GM19043 (cell line): ENCODE measurements around the gene AP2A2.

ENCODE experiments used
- ATAC-seq: cut with Tn5 transposase; IDR thresholded peaks from one replicate; pipeline ENCODE4 v1.9.1; 2021; ENCODE audit warnings: low read depth; ENCODE audit not compliant: unreplicated experiment

Gene AP2A2

GRCh38 chr11:898540-899190, 27.0 kb upstream of the AP2A2 start:
- ATAC-seq, result no peak

GRCh38 chr11:899724-900123, 25.9 kb upstream of the AP2A2 start:
- ATAC-seq, result no peak

GRCh38 chr11:900545-900944, 25.1 kb upstream of the AP2A2 start:
- no peak for ATAC-seq

DNA sequence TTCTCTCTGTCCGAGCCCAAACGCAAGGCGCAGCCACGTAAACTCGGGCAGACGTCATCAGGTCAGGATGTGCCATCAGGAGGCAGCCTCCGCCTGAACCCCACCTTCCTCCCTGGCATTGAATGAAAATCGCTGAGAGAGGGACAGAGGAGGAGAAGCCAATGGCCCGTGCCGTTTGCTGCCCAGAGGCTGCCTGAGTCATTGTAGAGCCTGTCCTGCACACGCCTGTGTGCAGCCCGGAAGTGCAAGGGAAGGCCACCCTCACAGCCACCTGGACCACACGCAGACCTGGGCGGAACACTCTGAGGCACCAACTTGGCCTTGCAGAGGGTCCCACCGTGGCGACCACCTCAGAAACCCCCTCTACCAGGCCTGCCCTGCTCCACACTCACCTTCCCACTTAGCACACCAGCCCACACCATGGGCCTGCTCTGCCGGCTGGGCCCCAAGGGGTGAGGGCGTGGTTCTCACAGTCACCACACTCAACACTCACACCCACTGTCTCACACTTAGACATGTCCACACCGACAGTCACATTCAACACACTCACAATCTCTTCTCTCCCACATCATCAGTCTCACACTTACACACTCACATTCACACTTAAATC, 24.1 kb upstream of the AP2A2 start:
- no peak for ATAC-seq

DNA sequence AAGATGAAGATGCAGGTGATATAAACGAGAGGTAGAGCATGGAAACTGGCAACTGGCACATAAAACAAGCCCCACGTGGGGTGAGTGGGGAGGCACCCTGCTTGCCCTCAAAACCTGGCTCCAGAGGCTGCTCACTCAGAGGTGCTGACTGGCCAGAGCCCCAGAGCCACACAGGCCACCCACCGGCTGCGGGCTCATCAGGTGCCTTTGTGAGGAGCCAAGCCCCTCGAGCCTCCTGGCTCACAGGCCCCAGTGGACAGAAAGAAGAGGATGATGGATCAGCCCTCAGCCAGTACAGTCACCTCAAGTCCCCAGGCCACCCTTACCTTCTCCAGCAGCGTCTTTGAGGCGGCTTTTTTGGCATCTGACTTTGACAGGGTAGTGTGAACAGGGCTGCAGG, 21.3 kb upstream of the AP2A2 start:
- ATAC-seq, result no peak

- ATAC-seq, result no peak
Measured at GRCh38 chr11:905952-906351, 19.7 kb upstream of the AP2A2 start.

- ATAC-seq, result no peak
Measured at GRCh38 chr11:907668-908067, 18.0 kb upstream of the AP2A2 start.

DNA sequence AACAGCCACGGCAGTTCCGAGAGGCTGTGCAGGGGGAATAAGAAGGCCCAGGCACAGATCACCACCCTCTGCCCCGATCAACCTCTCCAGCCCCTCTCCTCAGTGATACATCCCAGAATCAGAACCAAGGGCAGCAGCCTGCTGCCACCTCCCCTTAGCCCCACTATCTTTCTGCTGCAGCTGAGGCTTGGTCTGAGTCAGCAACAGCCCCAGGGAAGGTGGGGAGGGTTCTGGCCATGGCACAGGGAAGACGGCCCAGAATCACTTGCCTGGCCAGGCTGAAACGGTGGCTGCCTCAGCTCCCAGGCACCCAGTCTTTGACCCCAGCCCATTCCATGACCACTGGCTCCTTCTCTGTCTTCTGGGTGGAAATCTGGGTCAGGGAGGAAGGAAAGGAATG, 17.4 kb upstream of the AP2A2 start:
- no peak for ATAC-seq

DNA sequence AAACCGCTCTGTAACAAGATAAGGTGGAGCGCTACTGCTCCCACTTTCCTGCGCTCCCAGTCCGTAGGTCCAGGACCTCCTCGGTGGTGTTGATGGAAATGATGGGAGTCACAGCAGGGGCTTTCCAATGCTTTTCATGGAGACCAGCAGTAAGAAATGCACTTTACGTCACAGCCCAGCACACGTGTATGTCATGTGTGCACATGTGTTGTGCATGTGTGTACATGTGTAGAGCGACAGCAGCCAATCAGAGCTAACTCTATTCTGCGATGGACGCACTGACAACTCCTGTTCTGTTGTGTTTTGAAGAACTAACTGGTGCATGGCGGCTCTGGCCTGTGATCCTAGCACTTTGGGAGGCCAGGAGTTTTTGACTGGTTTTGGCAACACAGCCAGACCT, 16.3 kb upstream of the AP2A2 start:
- no peak for ATAC-seq

DNA sequence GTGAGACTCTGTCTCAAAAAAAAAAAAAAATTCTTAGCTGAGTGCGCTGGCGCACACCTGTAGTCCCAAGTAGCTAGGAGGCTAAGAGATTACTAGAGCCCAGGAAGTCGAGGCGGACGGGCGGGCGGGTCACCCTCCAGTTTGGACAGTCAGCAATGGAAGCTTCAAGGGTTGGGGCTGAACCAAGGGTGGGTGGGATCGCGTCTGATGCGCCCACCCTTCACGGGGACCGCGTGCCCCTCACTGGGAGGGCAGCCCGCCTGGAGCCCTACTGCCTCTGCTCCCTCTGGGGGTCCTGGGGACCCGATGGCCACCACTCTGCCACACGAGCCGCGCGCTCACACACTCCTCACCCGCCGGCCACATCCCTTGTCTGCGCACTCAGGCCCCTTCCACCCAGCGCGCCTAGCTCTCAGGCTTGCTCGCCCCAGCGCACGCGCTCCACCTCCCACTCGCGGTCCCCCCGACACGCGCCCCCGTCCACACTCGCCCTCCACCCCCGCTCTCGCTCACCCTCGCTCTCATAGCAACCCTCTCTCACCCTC, 15.6 kb upstream of the AP2A2 start:
- no peak for ATAC-seq

DNA sequence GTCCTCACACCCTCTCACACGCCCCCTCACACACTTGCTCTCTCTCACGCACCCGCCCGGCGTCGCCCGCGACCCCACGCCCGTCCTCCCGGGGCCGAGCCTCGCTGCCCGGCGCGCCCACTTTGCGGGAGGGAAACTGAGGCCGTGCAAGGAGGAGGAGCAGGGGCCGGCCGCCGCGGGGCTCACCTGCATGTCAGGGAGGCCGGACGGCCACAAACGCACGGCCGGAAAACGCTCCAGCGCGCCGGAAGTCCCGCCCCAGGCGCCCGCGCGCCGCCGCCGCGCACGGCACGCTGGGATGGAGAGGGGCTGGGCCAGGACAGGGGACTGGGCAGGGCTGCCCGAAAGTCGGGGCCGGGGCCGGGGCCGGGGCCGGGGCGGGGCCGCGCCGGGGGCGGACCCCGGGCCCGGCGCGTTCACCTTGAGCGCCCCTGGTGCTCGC, 15.1 kb upstream of the AP2A2 start, which contains the start of gene CHID1:
Gene CHID1 (minus strand): TSS at position 222 of the 442 bp plus-strand sequence. CDS start 5,994 bp downstream, outside the sequence.
- peak; percentile 89 for ATAC-seq

GRCh38 chr11:911031-911889, 14.4 kb upstream of the AP2A2 start:
- no peak for ATAC-seq

- no peak for ATAC-seq
Measured at GRCh38 chr11:911890-912219, 13.8 kb upstream of the AP2A2 start.

DNA sequence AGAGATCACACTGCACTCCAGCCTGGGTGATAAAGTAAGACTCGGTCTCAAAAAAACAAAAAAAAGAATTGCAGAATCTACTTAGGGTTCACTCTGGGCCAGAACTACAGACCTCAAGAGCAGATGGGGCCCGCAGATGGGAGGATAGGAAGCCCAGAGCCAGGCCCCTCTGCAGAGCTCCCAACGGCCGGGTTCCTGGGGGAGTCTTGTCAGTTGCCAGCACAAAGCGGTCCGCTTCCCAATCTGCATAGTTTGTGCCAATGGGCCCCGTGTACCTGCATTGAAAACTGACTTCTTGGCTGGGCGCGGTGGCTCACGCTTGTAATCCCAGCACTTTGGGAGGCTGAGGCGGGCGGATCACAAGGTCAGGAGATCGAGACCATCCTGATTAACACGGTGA, 13.4 kb upstream of the AP2A2 start:
- ATAC-seq, result no peak

- ATAC-seq, result no peak
Measured at GRCh38 chr11:913043-913442, 12.6 kb upstream of the AP2A2 start.

- ATAC-seq, result no peak
Measured at GRCh38 chr11:914204-914603, 11.5 kb upstream of the AP2A2 start.

GRCh38 chr11:914747-915501, 10.7 kb upstream of the AP2A2 start:
- no peak for ATAC-seq

- ATAC-seq, result no peak
Measured at GRCh38 chr11:917426-917825, 8.2 kb upstream of the AP2A2 start.

DNA sequence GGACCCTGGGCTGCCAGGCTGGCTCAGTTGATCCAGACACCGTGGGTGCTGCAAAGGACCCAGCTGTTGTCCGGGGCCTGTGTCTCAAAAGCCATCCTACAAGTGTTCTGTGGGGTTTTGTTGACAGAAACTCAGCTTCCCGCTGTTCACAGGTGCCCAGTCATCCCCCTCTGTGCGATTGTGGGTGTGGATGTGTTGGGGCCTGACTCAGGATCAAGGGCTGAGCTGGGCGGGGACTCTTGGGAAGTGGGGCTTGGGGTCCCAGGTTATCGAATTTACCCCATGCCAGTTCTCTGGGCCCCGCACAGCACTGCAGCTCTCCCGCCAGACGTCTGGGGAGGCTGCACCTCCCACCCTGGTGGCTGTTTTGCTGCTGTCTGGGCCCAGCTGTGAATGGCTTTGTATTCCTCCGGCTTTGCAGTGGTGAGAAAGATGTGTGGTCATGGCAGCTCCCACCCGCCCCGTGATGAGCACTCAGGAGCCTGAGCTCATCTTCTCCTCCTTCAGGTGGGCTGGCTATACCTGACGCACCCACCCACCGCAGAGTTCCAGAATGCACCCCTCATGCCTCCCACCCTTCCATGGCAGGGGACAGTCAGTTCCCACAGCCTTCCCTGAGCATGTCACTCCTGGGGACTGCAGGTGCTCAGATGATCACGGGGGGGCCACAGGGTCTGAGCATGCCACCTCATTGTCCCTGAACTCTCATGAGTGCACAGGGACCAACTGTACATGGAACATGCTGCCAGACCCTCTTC, 3.6 kb upstream of the AP2A2 start:
- no peak for ATAC-seq
